A549 treated with CORT108297 at 1 μM for 4 hours (cell line): Measurements from ENCODE around the gene TSGA10. TPM values are rescaled to one million over a fixed set of nuclear protein-coding genes. Genes with fewer than 3 reads are reported as not detected.

Source experiments
- total RNA-seq: library from RNA; stranded (reverse); fragments of 200-300 nt; extraction: Qiagen RNA extraction; gene quantifications from 5 replicates; pipeline ENCODE4 v1.2.3, GENCODE V29; 2022

The TSGA10 gene, protein sequence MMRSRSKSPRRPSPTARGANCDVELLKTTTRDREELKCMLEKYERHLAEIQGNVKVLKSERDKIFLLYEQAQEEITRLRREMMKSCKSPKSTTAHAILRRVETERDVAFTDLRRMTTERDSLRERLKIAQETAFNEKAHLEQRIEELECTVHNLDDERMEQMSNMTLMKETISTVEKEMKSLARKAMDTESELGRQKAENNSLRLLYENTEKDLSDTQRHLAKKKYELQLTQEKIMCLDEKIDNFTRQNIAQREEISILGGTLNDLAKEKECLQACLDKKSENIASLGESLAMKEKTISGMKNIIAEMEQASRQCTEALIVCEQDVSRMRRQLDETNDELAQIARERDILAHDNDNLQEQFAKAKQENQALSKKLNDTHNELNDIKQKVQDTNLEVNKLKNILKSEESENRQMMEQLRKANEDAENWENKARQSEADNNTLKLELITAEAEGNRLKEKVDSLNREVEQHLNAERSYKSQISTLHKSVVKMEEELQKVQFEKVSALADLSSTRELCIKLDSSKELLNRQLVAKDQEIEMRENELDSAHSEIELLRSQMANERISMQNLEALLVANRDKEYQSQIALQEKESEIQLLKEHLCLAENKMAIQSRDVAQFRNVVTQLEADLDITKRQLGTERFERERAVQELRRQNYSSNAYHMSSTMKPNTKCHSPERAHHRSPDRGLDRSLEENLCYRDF
- total RNA-seq: 1.8 to 5.3 TPM (median 4.6 TPM) in 5 replicates

GRCh38 chr2:99154643-99155536 is at the start of gene TSGA10, which contains the start of gene LIPT1:
Gene TSGA10, minus strand, starts transcription at chr2:99154942. Its CDS starts 45,503 bp downstream, at chr2:99109439.
Gene LIPT1, plus strand, starts transcription at chr2:99154967. Its CDS starts 6,991 bp downstream, at chr2:99161958.

GRCh38 chr2:99180755-99181623 is 26.2 kb upstream of the TSGA10 start, which contains the start of the genes MITD1 and MRPL30:
Gene MITD1, minus strand, starts transcription at chr2:99181058. Its CDS starts 77 bp downstream, at chr2:99180981.
Gene MRPL30, plus strand, starts transcription at chr2:99181184. Its CDS starts 5,020 bp downstream, at chr2:99186204.

DNA sequence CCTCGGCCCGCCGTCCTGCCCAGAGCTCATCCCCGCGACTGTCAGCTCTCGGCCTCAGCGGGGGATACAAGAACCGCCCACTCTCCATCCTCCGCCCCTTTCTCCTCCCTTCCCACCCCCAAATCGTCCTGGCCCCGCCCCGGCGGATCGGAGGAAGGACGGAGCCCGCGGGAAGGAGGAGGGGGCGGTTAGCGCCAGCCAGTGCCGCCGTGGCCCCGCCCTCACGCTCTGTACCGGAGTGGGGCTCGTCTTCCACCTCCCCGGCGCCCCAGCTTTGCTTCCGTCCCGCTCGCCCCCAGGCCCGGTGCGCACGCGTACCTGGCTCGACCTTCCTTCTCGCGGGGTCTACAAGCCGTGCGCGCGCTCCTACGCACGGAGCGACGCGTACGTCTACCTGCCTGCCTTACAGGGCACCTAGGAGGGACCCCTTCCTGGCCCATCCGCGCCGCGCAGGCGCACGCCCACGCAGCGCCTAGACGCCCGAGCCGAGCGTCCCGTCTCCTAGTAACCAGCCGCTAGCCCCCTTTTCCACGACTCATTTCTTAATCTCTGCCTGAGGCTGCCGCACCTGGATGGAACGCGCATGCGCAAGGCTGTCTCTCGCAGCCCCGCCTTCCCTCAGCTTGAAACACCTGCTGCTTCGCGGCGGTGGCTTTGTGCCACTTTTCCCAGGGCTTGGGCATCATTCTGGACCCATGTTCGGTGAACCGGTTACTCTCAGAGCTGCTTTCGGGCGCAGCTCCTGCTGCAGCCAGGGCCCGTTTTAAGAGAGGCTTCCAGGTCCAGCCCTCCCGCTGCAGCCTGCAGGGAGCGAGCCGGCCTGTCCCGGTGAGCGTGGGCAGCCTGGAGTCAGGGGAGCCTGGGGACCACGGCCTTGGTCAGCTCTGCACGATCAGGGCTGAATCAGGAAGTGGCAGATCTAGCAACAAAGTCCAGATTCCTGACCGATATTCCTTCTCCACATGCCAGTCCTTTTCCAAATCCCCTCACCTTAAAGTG is 13.3 kb downstream of the TSGA10 start, which contains the start of gene C2orf15:
TSS of gene C2orf15 (plus strand) at position 598 of the 999 bp plus-strand sequence. CDS start 8,852 bp downstream, outside the sequence.

Other genes starting within 250 kb of the TSGA10 start
- gene CRACDL, start 218.7 kb downstream of the TSGA10 start, total RNA-seq: 0.97 to 2.0 TPM (median 1.4 TPM) in 5 replicates
- gene C2orf15, start 13.2 kb downstream of the TSGA10 start, total RNA-seq: 0.39 to 0.95 TPM (median 0.54 TPM) in 5 replicates
- 3.2 to 3.8 TPM (median 3.7 TPM) in 5 replicates for gene LIPT1, start within 50 bp of the TSGA10 start, total RNA-seq
- 24.0 to 35.8 TPM (median 26.7 TPM) in 5 replicates for gene MITD1, start 26.1 kb upstream of the TSGA10 start, total RNA-seq
- gene MRPL30, start 26.2 kb upstream of the TSGA10 start, total RNA-seq: 31.6 to 70.5 TPM (median 32.1 TPM) in 5 replicates
- not detected in 5 replicates for gene LYG2, start 100.7 kb upstream of the TSGA10 start, total RNA-seq
- gene LYG1, start 146.3 kb upstream of the TSGA10 start, total RNA-seq: 0.82 to 2.2 TPM (median 1.4 TPM) in 5 replicates
- 37.8 to 55.6 TPM (median 39.8 TPM) in 5 replicates for gene TXNDC9, start 181.4 kb upstream of the TSGA10 start, total RNA-seq
- gene EIF5B, start 182.4 kb upstream of the TSGA10 start, total RNA-seq: 55.0 to 81.0 TPM (median 55.7 TPM) in 5 replicates